ENCODE data around the gene RNF152.

- TF ChIP-seq, protein P1, sequence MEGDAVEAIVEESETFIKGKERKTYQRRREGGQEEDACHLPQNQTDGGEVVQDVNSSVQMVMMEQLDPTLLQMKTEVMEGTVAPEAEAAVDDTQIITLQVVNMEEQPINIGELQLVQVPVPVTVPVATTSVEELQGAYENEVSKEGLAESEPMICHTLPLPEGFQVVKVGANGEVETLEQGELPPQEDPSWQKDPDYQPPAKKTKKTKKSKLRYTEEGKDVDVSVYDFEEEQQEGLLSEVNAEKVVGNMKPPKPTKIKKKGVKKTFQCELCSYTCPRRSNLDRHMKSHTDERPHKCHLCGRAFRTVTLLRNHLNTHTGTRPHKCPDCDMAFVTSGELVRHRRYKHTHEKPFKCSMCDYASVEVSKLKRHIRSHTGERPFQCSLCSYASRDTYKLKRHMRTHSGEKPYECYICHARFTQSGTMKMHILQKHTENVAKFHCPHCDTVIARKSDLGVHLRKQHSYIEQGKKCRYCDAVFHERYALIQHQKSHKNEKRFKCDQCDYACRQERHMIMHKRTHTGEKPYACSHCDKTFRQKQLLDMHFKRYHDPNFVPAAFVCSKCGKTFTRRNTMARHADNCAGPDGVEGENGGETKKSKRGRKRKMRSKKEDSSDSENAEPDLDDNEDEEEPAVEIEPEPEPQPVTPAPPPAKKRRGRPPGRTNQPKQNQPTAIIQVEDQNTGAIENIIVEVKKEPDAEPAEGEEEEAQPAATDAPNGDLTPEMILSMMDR (IDR thresholded peaks at IDR 0.05) = no peak
- TF ChIP-seq POLR2A (IDR thresholded peaks at IDR 0.05) = no peak
Measured at GRCh38 chr18:61856678-61857077, 36.1 kb downstream of the RNF152 start.
